Measurements from ENCODE around the gene SALL2.

DNA sequence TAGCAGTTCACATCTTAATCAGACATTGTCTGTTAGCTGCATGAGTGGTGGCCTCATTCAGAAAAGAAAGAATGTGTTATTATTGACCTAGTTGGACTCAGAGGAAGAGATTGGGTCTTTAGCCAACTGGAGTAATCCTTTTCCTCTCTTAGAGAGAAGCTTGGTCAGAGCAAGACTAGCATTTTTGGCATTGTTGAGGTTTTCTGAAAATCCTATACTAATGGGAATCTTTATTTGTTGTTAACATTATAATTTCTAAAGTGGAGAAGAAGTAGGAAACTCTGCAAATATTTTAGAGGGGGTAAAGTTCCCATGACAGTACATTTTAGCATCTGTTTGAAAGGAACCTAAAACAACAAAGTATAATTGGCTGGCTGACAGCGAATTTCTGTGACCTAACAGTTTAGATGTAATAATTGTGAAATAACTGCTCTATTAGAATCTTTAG is 39.5 kb downstream of the SALL2 start:
- TF ChIP-seq, protein P1, sequence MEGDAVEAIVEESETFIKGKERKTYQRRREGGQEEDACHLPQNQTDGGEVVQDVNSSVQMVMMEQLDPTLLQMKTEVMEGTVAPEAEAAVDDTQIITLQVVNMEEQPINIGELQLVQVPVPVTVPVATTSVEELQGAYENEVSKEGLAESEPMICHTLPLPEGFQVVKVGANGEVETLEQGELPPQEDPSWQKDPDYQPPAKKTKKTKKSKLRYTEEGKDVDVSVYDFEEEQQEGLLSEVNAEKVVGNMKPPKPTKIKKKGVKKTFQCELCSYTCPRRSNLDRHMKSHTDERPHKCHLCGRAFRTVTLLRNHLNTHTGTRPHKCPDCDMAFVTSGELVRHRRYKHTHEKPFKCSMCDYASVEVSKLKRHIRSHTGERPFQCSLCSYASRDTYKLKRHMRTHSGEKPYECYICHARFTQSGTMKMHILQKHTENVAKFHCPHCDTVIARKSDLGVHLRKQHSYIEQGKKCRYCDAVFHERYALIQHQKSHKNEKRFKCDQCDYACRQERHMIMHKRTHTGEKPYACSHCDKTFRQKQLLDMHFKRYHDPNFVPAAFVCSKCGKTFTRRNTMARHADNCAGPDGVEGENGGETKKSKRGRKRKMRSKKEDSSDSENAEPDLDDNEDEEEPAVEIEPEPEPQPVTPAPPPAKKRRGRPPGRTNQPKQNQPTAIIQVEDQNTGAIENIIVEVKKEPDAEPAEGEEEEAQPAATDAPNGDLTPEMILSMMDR (IDR thresholded peaks at IDR 0.05): no peak
- TF ChIP-seq POLR2AphosphoS5 (IDR thresholded peaks at IDR 0.05) (no peak), EP300 (IDR thresholded peaks at IDR 0.05) (no peak)

Measured in gastroesophageal sphincter (tissue), 3 donors.